Calu3 (cell line): Measurements from ENCODE around the gene PHC2. TPM values are rescaled to one million over a fixed set of nuclear protein-coding genes. Genes with fewer than 3 reads are reported as not detected.

Experiments
- BruUV-seq: library from RNA; stranded (reverse); fragments of 400-500 nt; replicated peaks from 2 replicates; lab custom pipeline; 2021; lab: Mats Ljungman, UMichigan
- CTCF ChIA-PET: fragments of 300-600 bp; sonication (Branson Sonifier 250); formaldehyde crosslinking; loops from one replicate; lab custom pipeline; 2022; ENCODE audit warnings: antibody characterized with exemption; lab: Charles Lee
- DNase-seq: peaks from one replicate; pipeline ENCODE4 v3.0.0; 2022
- H3K27ac Mint-ChIP-seq: one replicate; pipeline ENCODE4 v1.8.0; 2022; ENCODE audit warnings: mixed read lengths; ENCODE audit not compliant: unreplicated experiment
- H3K27me3 Mint-ChIP-seq: one replicate; pipeline ENCODE4 v1.8.0; 2022; ENCODE audit warnings: mixed read lengths; ENCODE audit not compliant: unreplicated experiment
- H3K36me3 Mint-ChIP-seq: one replicate; pipeline ENCODE4 v1.8.0; 2022; ENCODE audit warnings: mild to moderate bottlenecking, moderate library complexity, mixed read lengths; ENCODE audit not compliant: insufficient read depth, unreplicated experiment
- H3K4me1 Mint-ChIP-seq: one replicate; pipeline ENCODE4 v1.8.0; 2022; ENCODE audit warnings: mild to moderate bottlenecking, low read depth, mixed read lengths; ENCODE audit not compliant: unreplicated experiment
- H3K4me3 Mint-ChIP-seq: one replicate; pipeline ENCODE4 v1.8.0; 2022; ENCODE audit warnings: mild to moderate bottlenecking, low read depth, moderate library complexity, mixed read lengths; ENCODE audit not compliant: unreplicated experiment
- H3K9me3 Mint-ChIP-seq: one replicate; pipeline ENCODE4 v1.8.0; 2022; ENCODE audit warnings: low read depth, mixed read lengths; ENCODE audit not compliant: unreplicated experiment
- CTCF ChIP-seq: fragments of 200-600 bp; IDR thresholded peaks from one replicate; pipeline ENCODE4 v1.8.0; 2022; ENCODE audit warnings: antibody characterized with exemption; ENCODE audit not compliant: unreplicated experiment
- intact Hi-C: fragments of 100-400 bp; cut with micrococcal nuclease; formaldehyde crosslinking; loops from one replicate; pipeline ENCODE4 v1.10.0; 2022; ENCODE audit not compliant: unreplicated experiment
- total RNA-seq: library from RNA; stranded (reverse); gene quantifications from 2 replicates; pipeline ENCODE4 v1.2.3, GENCODE V29; 2022

Gene PHC2
- total RNA-seq, 1 experiment from 2014 or later: 59.5 TPM

- no peak for TF ChIP-seq CTCF
- H3K27me3 Mint-ChIP-seq: no peaks in the 10 kb centered on the region
- H3K36me3 Mint-ChIP-seq: peaks cover 4% of the 10 kb centered on the region
- peaks cover 10% of the 10 kb centered on the region for H3K4me1 Mint-ChIP-seq
- no peak overlapping the region for H3K4me3 Mint-ChIP-seq
- H3K27ac Mint-ChIP-seq: no peak overlapping the region
- DNase-seq: peak; percentile 27
- no peaks in the 10 kb centered on the region for H3K9me3 Mint-ChIP-seq
- CTCF ChIA-PET: no interaction called here
- BruUV-seq: no TSS peak
- intact Hi-C loops: no loop called here
Measured at GRCh38 chr1:33433509-33434362, 2.8 kb upstream of the PHC2 start.

- peak; percentile 73 for DNase-seq
- CTCF ChIA-PET: interaction anchor here (0.6 to 0.7 kb wide), 2 partner anchors 10 to 905 kb away, joined by 7 to 9 read pairs; no protein-coding TSS in a partner anchor
- Mint-ChIP-seq H3K27ac (no peak overlapping the region), H3K9me3 (no peaks in the 10 kb centered on the region), H3K4me3 (no peak overlapping the region), H3K36me3 (peaks cover 4% of the 10 kb centered on the region), H3K27me3 (no peaks in the 10 kb centered on the region), H3K4me1 (peaks cover 10% of the 10 kb centered on the region)
- TF ChIP-seq CTCF: peak; percentile 67
- no TSS peak for BruUV-seq
- intact Hi-C loops: no loop called here
Measured at GRCh38 chr1:33429856-33430691, 821 bp downstream of the PHC2 start.

- CTCF ChIA-PET: interaction anchor here (0.6 to 0.7 kb wide), 2 partner anchors 9 to 904 kb away, joined by 7 to 9 read pairs; no protein-coding TSS in a partner anchor
- Mint-ChIP-seq H3K9me3 (no peaks in the 10 kb centered on the region), H3K4me3 (no peak overlapping the region), H3K27ac (no peak overlapping the region), H3K36me3 (peaks cover 4% of the 10 kb centered on the region), H3K27me3 (no peaks in the 10 kb centered on the region), H3K4me1 (peaks cover 10% of the 10 kb centered on the region)
- no peak for DNase-seq
- BruUV-seq: TSS peak; percentile 53
- intact Hi-C loops: no loop called here
- TF ChIP-seq CTCF: no peak
Measured at GRCh38 chr1:33429332-33429731, 1.6 kb downstream of the PHC2 start.

- intact Hi-C loops: no loop called here
- H3K4me3 Mint-ChIP-seq: no peak overlapping the region
- H3K9me3 Mint-ChIP-seq: no peaks in the 10 kb centered on the region
- CTCF ChIA-PET: no interaction called here
- no peak overlapping the region for H3K27ac Mint-ChIP-seq
- no peaks in the 10 kb centered on the region for H3K27me3 Mint-ChIP-seq
- no peak for TF ChIP-seq CTCF
- BruUV-seq: no TSS peak
- peaks cover 3% of the 10 kb centered on the region for H3K4me1 Mint-ChIP-seq
- DNase-seq: no peak
- peaks cover 4% of the 10 kb centered on the region for H3K36me3 Mint-ChIP-seq
Measured at GRCh38 chr1:33428661-33429060, 2.2 kb downstream of the PHC2 start.
